Peyer's patch (tissue), 4 donors: Measurements from ENCODE around the gene COL4A6. TPM values are rescaled to one million over a fixed set of nuclear protein-coding genes. Genes with fewer than 3 reads are reported as not detected.

Experiments used
- DNase-seq, 3 donors: peaks; one replicate each; pipeline ENCODE4 v3.0.0-alpha.2; 2017 to 2019
- H3K27ac ChIP-seq, 4 donors: fragments of 200-600 bp; sonication (generic); one replicate each; pipeline ENCODE4 v1.5.1; 2016 to 2019
- H3K27me3 ChIP-seq, 2 donors: fragments of 200-600 bp; sonication (generic); one replicate each; pipeline ENCODE4 v1.5.1; 2019
- H3K36me3 ChIP-seq, 3 donors: fragments of 200-600 bp; sonication (generic); one replicate each; pipeline ENCODE4 v1.5.1; 2016 to 2019
- H3K4me1 ChIP-seq, 4 donors: fragments of 200-600 bp; sonication (generic); one replicate each; pipeline ENCODE4 v1.5.1; 2016 to 2019
- H3K4me3 ChIP-seq, 4 donors: fragments of 200-600 bp; sonication (generic); 1 replicate in 3 of 4; 2 replicates in 1 of 4; pipeline ENCODE4 v1.5.1; 2016 to 2019; ENCODE audit warnings: mild to moderate bottlenecking in 1 of 4
- H3K9me3 ChIP-seq, 4 donors: fragments of 200-600 bp; sonication (generic); one replicate each; pipeline ENCODE4 v1.5.1; 2016 to 2019; ENCODE audit warnings: mild to moderate bottlenecking in 1 of 4
- CTCF ChIP-seq, 6 experiments: fragments of 450-650 bp in 4 of 6; fragments of 200-600 bp in 2 of 6; sonication (generic) in 1 of 6; IDR thresholded peaks; one replicate each; pipeline ENCODE4 v1.5.1; 2017 to 2019; ENCODE audit warnings: antibody characterized with exemption in 6 of 6, mild to moderate bottlenecking in 3 of 6, moderate library complexity in 1 of 6
- POLR2A ChIP-seq, 2 donors: fragments of 450-650 bp; IDR thresholded peaks; one replicate each; pipeline ENCODE4 v1.5.1; 2017; ENCODE audit warnings: antibody characterized with exemption in 2 of 2, mild to moderate bottlenecking in 2 of 2, moderate library complexity in 2 of 2
- total RNA-seq, 4 donors: library from RNA; depleted of rRNA; stranded (reverse); fragments of >200 nt; gene quantifications; one replicate each; pipeline ENCODE4 v1.1.0, GENCODE V29; 2016

The COL4A6 gene
- total RNA-seq, 4 donors from 2014 or later, result 0.18 to 2.4 (median 0.89) TPM

- Histone ChIP-seq H3K4me1 (no peaks in the 10 kb centered on the region), H3K4me3 (no peak overlapping the region), H3K27ac (no peak overlapping the region), H3K9me3 (no peaks in the 10 kb centered on the region), H3K36me3 (no peaks in the 10 kb centered on the region), H3K27me3 (no peaks in the 10 kb centered on the region)
- no peak for DNase-seq
- TF ChIP-seq POLR2A (IDR thresholded peaks at IDR 0.05), result no peak
- no peak for TF ChIP-seq CTCF (IDR thresholded peaks at IDR 0.05)
Observed at GRCh38 chrX:108126661-108127060, 311.6 kb downstream of the COL4A6 start.

DNA sequence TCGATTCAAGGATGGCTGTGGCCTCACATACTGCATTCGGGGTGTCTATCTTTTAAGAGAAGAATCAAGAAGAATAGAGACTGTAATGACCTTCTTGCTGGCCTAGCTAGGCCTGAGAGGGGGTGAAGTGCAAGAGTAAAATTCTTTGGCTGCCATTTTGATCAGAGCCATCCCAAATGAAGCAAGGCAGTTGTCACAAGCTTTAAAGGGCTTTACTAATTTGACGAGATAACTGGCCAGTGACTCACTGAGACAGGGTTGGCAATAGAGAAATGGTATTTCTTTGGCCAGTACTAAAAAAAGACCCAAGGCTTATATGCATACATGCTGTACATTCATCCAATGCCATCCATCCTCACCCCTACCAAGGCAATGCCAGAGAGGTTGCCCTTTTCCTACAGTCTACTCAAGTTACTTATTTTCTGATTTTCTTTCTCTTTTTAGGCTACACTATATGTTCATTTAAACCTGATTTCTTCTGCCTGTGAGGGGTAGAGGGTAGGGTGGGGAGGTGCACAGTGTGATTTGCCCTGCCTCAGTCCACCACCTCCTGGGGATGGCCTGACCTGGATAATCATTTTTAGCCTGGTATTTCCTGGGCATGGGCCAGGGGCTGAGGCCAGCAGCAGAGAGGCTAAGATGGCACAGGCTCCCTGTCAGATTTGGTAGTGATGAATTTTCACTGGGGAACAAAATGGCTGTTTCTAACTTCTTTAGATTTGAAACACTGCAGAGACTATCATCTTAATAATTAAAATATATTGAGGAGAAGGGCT, 314.4 kb downstream of the COL4A6 start:
- Histone ChIP-seq H3K27ac (no peak overlapping the region), H3K4me3 (no peak overlapping the region), H3K4me1 (no peaks in the 10 kb centered on the region), H3K27me3 (no peaks in the 10 kb centered on the region), H3K9me3 (no peaks in the 10 kb centered on the region), H3K36me3 (no peaks in the 10 kb centered on the region)
- no peak for DNase-seq
- TF ChIP-seq POLR2A (IDR thresholded peaks at IDR 0.05) (no peak), CTCF (IDR thresholded peaks at IDR 0.05) (no peak)

DNA sequence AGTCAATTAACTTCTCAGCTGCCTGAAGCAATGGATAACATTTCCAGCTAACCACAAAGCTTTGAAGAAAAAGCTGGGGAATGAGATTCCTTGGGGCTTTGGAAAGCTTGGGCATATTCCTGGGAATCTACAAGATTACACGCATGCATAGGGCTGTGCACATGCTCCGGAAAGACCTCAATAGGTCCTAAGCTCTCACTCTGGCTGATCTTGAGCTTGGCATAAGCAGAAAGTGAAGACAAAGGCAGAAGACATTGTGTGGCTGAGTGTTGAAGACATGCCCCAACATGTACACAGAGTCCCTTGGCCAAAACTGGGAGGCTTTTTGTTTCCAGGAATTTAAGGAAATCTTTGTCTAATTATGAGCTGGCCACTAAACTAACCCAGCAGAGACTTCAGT, 315.5 kb downstream of the COL4A6 start:
- no peaks in the 10 kb centered on the region for H3K36me3 ChIP-seq
- H3K27ac ChIP-seq, result no peak overlapping the region

DNA sequence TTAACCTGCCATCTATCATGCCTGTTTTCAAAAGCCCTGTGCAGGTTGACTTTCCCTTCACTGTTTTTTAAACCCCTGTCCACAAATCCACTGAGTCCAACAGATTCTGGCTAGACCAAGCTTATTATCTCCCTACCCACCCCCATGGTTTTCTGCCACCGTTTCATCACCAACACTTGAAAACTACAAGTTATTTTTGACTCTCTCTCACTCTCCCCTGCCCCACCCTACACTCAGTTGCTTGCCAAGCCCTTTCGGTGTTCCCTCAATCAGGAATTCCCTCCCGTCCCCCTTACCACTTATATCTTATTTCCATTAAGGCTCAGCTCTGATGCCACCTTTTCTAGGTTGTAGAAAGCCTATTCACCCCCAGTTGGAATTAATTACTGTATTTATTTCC, 316.9 kb downstream of the COL4A6 start:
- Histone ChIP-seq H3K9me3 (no peaks in the 10 kb centered on the region), H3K27me3 (no peaks in the 10 kb centered on the region), H3K4me3 (no peak overlapping the region), H3K4me1 (no peaks in the 10 kb centered on the region), H3K27ac (no peak overlapping the region), H3K36me3 (no peaks in the 10 kb centered on the region)
- TF ChIP-seq CTCF (IDR thresholded peaks at IDR 0.05) (no peak), POLR2A (IDR thresholded peaks at IDR 0.05) (no peak)
- no peak for DNase-seq

More for the DNA sequence above, 315.5 kb downstream of the COL4A6 start:
- Histone ChIP-seq H3K9me3 (no peaks in the 10 kb centered on the region), H3K27me3 (no peaks in the 10 kb centered on the region), H3K4me1 (no peaks in the 10 kb centered on the region), H3K4me3 (no peak overlapping the region)
- TF ChIP-seq POLR2A (IDR thresholded peaks at IDR 0.05) (no peak), CTCF (IDR thresholded peaks at IDR 0.05) (no peak)
- no peak for DNase-seq

DNA sequence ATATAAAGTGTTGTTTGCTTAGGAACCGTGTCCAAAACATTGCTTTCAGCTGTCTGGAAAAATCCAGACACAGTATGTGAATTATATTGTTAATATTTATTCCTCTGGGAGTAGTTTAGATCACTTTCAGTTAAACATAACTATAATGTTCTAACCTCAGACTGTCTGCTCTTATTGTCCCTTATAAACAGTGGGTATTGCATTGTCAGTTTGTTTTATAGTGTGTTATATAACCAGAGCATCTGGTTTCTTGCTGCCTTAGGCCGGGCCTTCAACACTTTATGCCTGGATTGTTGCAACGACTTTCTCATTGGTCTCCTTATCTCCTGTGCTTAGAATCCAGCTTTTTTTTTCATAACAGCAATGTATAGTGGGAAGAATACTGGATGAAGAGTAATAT, 320.2 kb downstream of the COL4A6 start:
- no peak for DNase-seq
- Histone ChIP-seq H3K27ac (no peak overlapping the region), H3K36me3 (no peaks in the 10 kb centered on the region), H3K27me3 (no peaks in the 10 kb centered on the region), H3K9me3 (no peaks in the 10 kb centered on the region), H3K4me1 (no peaks in the 10 kb centered on the region), H3K4me3 (no peak overlapping the region)
- TF ChIP-seq POLR2A (IDR thresholded peaks at IDR 0.05), result no peak
- no peak for TF ChIP-seq CTCF (IDR thresholded peaks at IDR 0.05)
